ENCODE results near the gene NKX1-2. TPM values are rescaled to one million over a fixed set of nuclear protein-coding genes. Genes with fewer than 3 reads are reported as not detected.

The NKX1-2 gene
- polyA plus RNA-seq, 1 of the 3 experiments (the other 2 are of a cell fraction) = not detected

GRCh38 chr10:124472071-124472470, 22.2 kb upstream of the NKX1-2 start (continued):
- TF ChIP-seq REST (IDR thresholded peaks at IDR 0.05; ENCODE audit: low read depth, low read length) (no peak), ZBTB33 (IDR thresholded peaks at IDR 0.05; ENCODE audit: borderline replicate concordance, low read depth) (no peak), CHD2 (IDR thresholded peaks at IDR 0.05; ENCODE audit: low read length, partially characterized antibody) (no peak), PBX3 (IDR thresholded peaks at IDR 0.05) (no peak)

GRCh38 chr10:124470544-124471434, 21.0 kb upstream of the NKX1-2 start:
- Histone ChIP-seq H2AFZ (ENCODE audit: low read depth) (no peak overlapping the region), H3K27me3 (ENCODE audit: insufficient read depth) (no peaks in the 10 kb centered on the region), H3K79me2 (ENCODE audit: insufficient read depth) (0 out of 2 replicates have a peak, but pooled peaks cover 4% of the 10 kb centered on the region), H4K20me1 (ENCODE audit: insufficient read depth) (peaks cover 10% of the 10 kb centered on the region; the same call in 1 of the 2 replicates), H3K27ac (ENCODE audit: low read depth in 2 of 2, low read length in 1 of 2) (no peak overlapping the region), H3F3A (replicated peaks; ENCODE audit: insufficient read depth) (peaks cover 6% of the 10 kb centered on the region), H3K9me3 (no peaks in the 10 kb centered on the region), H3K9me2 (no peaks in the 10 kb centered on the region), H3K36me3 (replicated peaks in 1 of 2; ENCODE audit: control insufficient read depth in 1 of 2, insufficient read depth in 2 of 2, low read length in 1 of 2) (no peaks in the 10 kb centered on the region), H3K4me3 (ENCODE audit: low read depth in 2 of 2, low read length in 1 of 2) (no peak overlapping the region), H3K9ac (no peak overlapping the region), H3K4me2 (no peak overlapping the region), H3K4me1 (ENCODE audit: control insufficient read depth in 1 of 2, insufficient read depth in 2 of 2, low read depth in 1 of 2, low read length in 1 of 2) (no peaks in the 10 kb centered on the region)
- ChIA-PET CTCF (interaction anchor here (0.6 kb wide), 1 partner anchor 218 kb away, joined by 3 read pairs; no protein-coding TSS in a partner anchor), POLR2A (no interaction called here)
- 80% methylated on average over 13 of the region's 13 CpGs for WGBS (ENCODE audit: low lambda C conversion rate)
- no peak for DNase-seq
- TF ChIP-seq, protein P1, sequence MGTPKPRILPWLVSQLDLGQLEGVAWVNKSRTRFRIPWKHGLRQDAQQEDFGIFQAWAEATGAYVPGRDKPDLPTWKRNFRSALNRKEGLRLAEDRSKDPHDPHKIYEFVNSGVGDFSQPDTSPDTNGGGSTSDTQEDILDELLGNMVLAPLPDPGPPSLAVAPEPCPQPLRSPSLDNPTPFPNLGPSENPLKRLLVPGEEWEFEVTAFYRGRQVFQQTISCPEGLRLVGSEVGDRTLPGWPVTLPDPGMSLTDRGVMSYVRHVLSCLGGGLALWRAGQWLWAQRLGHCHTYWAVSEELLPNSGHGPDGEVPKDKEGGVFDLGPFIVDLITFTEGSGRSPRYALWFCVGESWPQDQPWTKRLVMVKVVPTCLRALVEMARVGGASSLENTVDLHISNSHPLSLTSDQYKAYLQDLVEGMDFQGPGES (IDR thresholded peaks at IDR 0.05; ENCODE audit: low read depth, low read length) = no peak
- no peak for TF ChIP-seq RFX5 (IDR thresholded peaks at IDR 0.05; ENCODE audit: low read length)
- no peak for TF ChIP-seq FOXM1 (IDR thresholded peaks at IDR 0.05; ENCODE audit: low read depth)
- TF ChIP-seq MAX (IDR thresholded peaks at IDR 0.05; ENCODE audit: low read depth) = no peak
- no peak for TF ChIP-seq SIN3A (IDR thresholded peaks at IDR 0.05; ENCODE audit: borderline replicate concordance, low read depth, low read length)
- TF ChIP-seq NFIC (IDR thresholded peaks at IDR 0.05; ENCODE audit: borderline replicate concordance) = no peak
- no peak for TF ChIP-seq MEF2A (IDR thresholded peaks at IDR 0.05; ENCODE audit: borderline replicate concordance, low read depth)
- no peak for TF ChIP-seq NRF1 (IDR thresholded peaks at IDR 0.05; ENCODE audit: low read depth, low read length)
- no peak for TF ChIP-seq YY1 (IDR thresholded peaks at IDR 0.05; ENCODE audit: low read depth)
- TF ChIP-seq EZH2phosphoT487 (IDR thresholded peaks at IDR 0.05; ENCODE audit: borderline replicate concordance, low read depth) = no peak
- TF ChIP-seq MXI1 (IDR thresholded peaks at IDR 0.05; ENCODE audit: low read depth, low read length) = no peak
- no peak for TF ChIP-seq PBX3 (IDR thresholded peaks at IDR 0.05)
- no peak for TF ChIP-seq TEAD4 (IDR thresholded peaks at IDR 0.05; ENCODE audit: borderline replicate concordance, insufficient read depth)
- no peak for TF ChIP-seq TAF1 (IDR thresholded peaks at IDR 0.05; ENCODE audit: borderline replicate concordance, low read depth, low read length)
- TF ChIP-seq RAD21 (IDR thresholded peaks at IDR 0.05; ENCODE audit: low read length) = no peak
- TF ChIP-seq FOSL2 (IDR thresholded peaks at IDR 0.05; ENCODE audit: borderline replicate concordance, low read depth) = no peak

Measured in SK-N-SH (cell line).